SK-N-SH treated with all-trans-retinoic acid at 6 μM for 48 hours (cell line): ENCODE results near the gene GNA12.

Source experiments
- ISL1 ChIP-seq: fragments of 250-450 bp; sonication (Bioruptor Pico); IDR thresholded peaks from 2 replicates; pipeline ENCODE4 v2.1.2; 2022; ENCODE audit warnings: mild to moderate bottlenecking, moderate library complexity
- PPARA ChIP-seq: fragments of 250-450 bp; sonication (Bioruptor Pico); IDR thresholded peaks from 2 replicates; pipeline ENCODE4 v1.5.0; 2020; ENCODE audit warnings: mild to moderate bottlenecking, borderline replicate concordance
- ZFP3 ChIP-seq: fragments of 250-450 bp; sonication (Bioruptor Pico); IDR thresholded peaks from 2 replicates; pipeline ENCODE4 v1.5.0; 2020; ENCODE audit warnings: mild to moderate bottlenecking, moderate library complexity
- TF ChIP-seq, protein P1 (sequence below): fragments of 250-450 bp; sonication (Bioruptor Pico); IDR thresholded peaks from 2 replicates; pipeline ENCODE4 v1.8.0; 2020; ENCODE audit warnings: mild to moderate bottlenecking, moderate library complexity, borderline replicate concordance
- TF ChIP-seq, protein P2 (sequence below): fragments of 250-450 bp; sonication (Bioruptor Pico); IDR thresholded peaks from 2 replicates; pipeline ENCODE4 v1.5.1; 2020; ENCODE audit warnings: low read depth, mild to moderate bottlenecking, moderate library complexity

DNA sequence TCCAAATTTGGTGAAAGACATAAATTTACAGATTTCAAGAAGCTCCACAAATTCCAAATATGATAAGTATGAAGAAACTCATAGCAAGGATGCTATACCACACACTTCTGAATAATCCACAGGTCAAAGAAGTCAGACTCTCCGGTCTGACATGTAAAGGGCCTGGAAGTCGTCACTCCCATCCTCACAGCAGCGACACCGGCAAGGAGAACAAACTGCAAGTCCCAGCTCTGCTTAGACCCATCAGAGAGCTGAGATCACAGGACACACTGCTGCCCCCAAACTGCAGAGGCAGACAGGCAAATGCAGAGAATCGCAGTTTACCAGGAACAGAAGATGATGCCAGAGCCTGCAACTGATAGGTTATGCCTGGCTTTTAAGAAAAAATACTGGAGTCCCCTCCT lies 94.1 kb downstream of the GNA12 start:
- TF ChIP-seq, protein P1, sequence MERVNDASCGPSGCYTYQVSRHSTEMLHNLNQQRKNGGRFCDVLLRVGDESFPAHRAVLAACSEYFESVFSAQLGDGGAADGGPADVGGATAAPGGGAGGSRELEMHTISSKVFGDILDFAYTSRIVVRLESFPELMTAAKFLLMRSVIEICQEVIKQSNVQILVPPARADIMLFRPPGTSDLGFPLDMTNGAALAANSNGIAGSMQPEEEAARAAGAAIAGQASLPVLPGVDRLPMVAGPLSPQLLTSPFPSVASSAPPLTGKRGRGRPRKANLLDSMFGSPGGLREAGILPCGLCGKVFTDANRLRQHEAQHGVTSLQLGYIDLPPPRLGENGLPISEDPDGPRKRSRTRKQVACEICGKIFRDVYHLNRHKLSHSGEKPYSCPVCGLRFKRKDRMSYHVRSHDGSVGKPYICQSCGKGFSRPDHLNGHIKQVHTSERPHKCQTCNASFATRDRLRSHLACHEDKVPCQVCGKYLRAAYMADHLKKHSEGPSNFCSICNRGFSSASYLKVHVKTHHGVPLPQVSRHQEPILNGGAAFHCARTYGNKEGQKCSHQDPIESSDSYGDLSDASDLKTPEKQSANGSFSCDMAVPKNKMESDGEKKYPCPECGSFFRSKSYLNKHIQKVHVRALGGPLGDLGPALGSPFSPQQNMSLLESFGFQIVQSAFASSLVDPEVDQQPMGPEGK (CRISPR knock-in tag), result no peak
- TF ChIP-seq ISL1 (CRISPR knock-in tag), result no peak
- TF ChIP-seq, protein P2, sequence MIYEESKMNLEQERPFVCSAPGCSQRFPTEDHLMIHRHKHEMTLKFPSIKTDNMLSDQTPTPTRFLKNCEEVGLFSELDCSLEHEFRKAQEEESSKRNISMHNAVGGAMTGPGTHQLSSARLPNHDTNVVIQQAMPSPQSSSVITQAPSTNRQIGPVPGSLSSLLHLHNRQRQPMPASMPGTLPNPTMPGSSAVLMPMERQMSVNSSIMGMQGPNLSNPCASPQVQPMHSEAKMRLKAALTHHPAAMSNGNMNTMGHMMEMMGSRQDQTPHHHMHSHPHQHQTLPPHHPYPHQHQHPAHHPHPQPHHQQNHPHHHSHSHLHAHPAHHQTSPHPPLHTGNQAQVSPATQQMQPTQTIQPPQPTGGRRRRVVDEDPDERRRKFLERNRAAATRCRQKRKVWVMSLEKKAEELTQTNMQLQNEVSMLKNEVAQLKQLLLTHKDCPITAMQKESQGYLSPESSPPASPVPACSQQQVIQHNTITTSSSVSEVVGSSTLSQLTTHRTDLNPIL, result no peak
- TF ChIP-seq PPARA (CRISPR knock-in tag), result no peak
- no peak for TF ChIP-seq ZFP3 (CRISPR knock-in tag)
